ENCODE measurements around the gene ATP11A. TPM values are rescaled to one million over a fixed set of nuclear protein-coding genes. Genes with fewer than 3 reads are reported as not detected.

ATP11A gene
- total RNA-seq, 1 experiment from 2014 or later: 9.4 TPM

DNA sequence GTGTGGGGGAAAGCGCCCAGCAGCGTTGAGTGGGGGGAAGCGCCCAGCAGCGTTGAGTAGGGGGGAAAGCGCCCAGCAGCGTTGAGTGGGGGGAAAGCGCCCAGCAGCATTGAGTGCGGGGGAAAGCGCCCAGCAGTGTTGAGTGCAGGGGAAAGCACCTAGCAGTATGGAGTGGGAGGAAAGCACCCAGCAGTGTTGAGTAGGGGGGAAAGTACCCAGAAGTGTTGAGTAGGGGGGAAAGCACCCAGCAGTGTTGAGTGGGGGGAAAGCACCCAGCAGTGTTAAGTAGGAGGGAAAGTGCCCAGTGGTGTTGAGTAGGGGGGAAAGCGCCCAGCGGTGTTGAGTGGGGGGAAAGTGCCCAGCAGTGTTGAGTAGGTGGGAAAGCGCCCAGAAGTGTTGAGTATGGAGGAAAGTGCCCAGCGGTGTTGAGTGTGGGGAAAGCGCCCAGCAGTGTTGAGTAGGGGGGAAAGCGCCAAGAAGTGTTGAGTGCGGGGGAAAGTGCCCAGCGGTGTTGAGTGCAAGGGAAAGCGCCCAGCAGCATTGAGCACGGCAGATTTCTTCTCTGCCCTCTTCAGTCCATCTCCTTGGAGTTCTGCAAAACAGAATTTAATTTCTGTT lies 138.4 kb downstream of the ATP11A start:
- no TSS peak for BruUV-seq (replicated peaks)
- no peak for DNase-seq (ENCODE audit: low spot score)
- Histone ChIP-seq H3K4me3 (ENCODE audit: low read depth, low read length, poor library complexity, severe bottlenecking) (no peak overlapping the region), H3K4me1 (ENCODE audit: insufficient read depth, low read length, poor library complexity, severe bottlenecking) (no peaks in the 10 kb centered on the region), H3K9me3 (ENCODE audit: low read depth, low read length, poor library complexity, severe bottlenecking) (no peaks in the 10 kb centered on the region), H3K27ac (ENCODE audit: low read depth, low read length, poor library complexity, severe bottlenecking) (no peak overlapping the region), H3K27me3 (replicated peaks; ENCODE audit: insufficient read depth, low read depth, low read length, poor library complexity) (no peaks in the 10 kb centered on the region), H3K36me3 (ENCODE audit: insufficient read depth, low read length, poor library complexity, severe bottlenecking) (no peaks in the 10 kb centered on the region)
- CTCF ChIA-PET: no interaction called here
- intact Hi-C loops (cut with micrococcal nuclease; ENCODE audit: unreplicated experiment): no loop called here
- TF ChIP-seq EZH2 (IDR thresholded peaks at IDR 0.05; ENCODE audit: borderline replicate concordance, low read depth, low read length, poor library complexity, severe bottlenecking) (no peak), CTCF (conservative IDR thresholded peaks at IDR 0.05; ENCODE audit: low read depth, low read length) (no peak)
- POLR2A ChIA-PET (ENCODE audit: low non-redundant PET): no interaction called here

GRCh38 chr13:112828756-112829155 lies 138.9 kb downstream of the ATP11A start:
- H3K4me1 ChIP-seq (ENCODE audit: insufficient read depth, low read length, poor library complexity, severe bottlenecking): no peaks in the 10 kb centered on the region
- H3K9me3 ChIP-seq (ENCODE audit: low read depth, low read length, poor library complexity, severe bottlenecking): no peaks in the 10 kb centered on the region
- ChIA-PET CTCF (no interaction called here), POLR2A (ENCODE audit: low non-redundant PET) (no interaction called here)
- DNase-seq (ENCODE audit: low spot score): no peak
- H3K27ac ChIP-seq (ENCODE audit: low read depth, low read length, poor library complexity, severe bottlenecking): no peak overlapping the region
- intact Hi-C loops (cut with micrococcal nuclease; ENCODE audit: unreplicated experiment): no loop called here
- TF ChIP-seq CTCF (conservative IDR thresholded peaks at IDR 0.05; ENCODE audit: low read depth, low read length) (no peak), EZH2 (IDR thresholded peaks at IDR 0.05; ENCODE audit: borderline replicate concordance, low read depth, low read length, poor library complexity, severe bottlenecking) (no peak)
- H3K4me3 ChIP-seq (ENCODE audit: low read depth, low read length, poor library complexity, severe bottlenecking): no peak overlapping the region
- H3K27me3 ChIP-seq (replicated peaks; ENCODE audit: insufficient read depth, low read depth, low read length, poor library complexity): no peaks in the 10 kb centered on the region
- H3K36me3 ChIP-seq (ENCODE audit: insufficient read depth, low read length, poor library complexity, severe bottlenecking): no peaks in the 10 kb centered on the region
- no TSS peak for BruUV-seq (replicated peaks)

- ChIA-PET POLR2A (ENCODE audit: low non-redundant PET) (no interaction called here), CTCF (no interaction called here)
- no peaks in the 10 kb centered on the region for H3K9me3 ChIP-seq (ENCODE audit: low read depth, low read length, poor library complexity, severe bottlenecking)
- no peak overlapping the region for H3K27ac ChIP-seq (ENCODE audit: low read depth, low read length, poor library complexity, severe bottlenecking)
- no peaks in the 10 kb centered on the region for H3K4me1 ChIP-seq (ENCODE audit: insufficient read depth, low read length, poor library complexity, severe bottlenecking)
- intact Hi-C loops (cut with micrococcal nuclease; ENCODE audit: unreplicated experiment): no loop called here
- H3K27me3 ChIP-seq (replicated peaks; ENCODE audit: insufficient read depth, low read depth, low read length, poor library complexity): no peaks in the 10 kb centered on the region
- H3K4me3 ChIP-seq (ENCODE audit: low read depth, low read length, poor library complexity, severe bottlenecking): no peak overlapping the region
- no peaks in the 10 kb centered on the region for H3K36me3 ChIP-seq (ENCODE audit: insufficient read depth, low read length, poor library complexity, severe bottlenecking)
- TF ChIP-seq EZH2 (IDR thresholded peaks at IDR 0.05; ENCODE audit: borderline replicate concordance, low read depth, low read length, poor library complexity, severe bottlenecking) (no peak), CTCF (conservative IDR thresholded peaks at IDR 0.05; ENCODE audit: low read depth, low read length) (no peak)
- BruUV-seq (replicated peaks): no TSS peak
- no peak for DNase-seq (ENCODE audit: low spot score)
These were observed 141.4 kb downstream of the ATP11A start for GRCh38 chr13:112831196-112831595.
